GM12801 (cell line): Measurements from ENCODE around the gene SPCS2.

ENCODE experiments used
- TF ChIP-seq, protein P1 (sequence below): IDR thresholded peaks from one replicate; pipeline ENCODE4 v1.5.1; 2011; ENCODE audit warnings: control low read depth; ENCODE audit not compliant: insufficient read length; ENCODE audit errors: extremely low read depth

SPCS2 gene

GRCh38 chr11:74984730-74985129 lies 35.7 kb downstream of the SPCS2 start:
- TF ChIP-seq, protein P1, sequence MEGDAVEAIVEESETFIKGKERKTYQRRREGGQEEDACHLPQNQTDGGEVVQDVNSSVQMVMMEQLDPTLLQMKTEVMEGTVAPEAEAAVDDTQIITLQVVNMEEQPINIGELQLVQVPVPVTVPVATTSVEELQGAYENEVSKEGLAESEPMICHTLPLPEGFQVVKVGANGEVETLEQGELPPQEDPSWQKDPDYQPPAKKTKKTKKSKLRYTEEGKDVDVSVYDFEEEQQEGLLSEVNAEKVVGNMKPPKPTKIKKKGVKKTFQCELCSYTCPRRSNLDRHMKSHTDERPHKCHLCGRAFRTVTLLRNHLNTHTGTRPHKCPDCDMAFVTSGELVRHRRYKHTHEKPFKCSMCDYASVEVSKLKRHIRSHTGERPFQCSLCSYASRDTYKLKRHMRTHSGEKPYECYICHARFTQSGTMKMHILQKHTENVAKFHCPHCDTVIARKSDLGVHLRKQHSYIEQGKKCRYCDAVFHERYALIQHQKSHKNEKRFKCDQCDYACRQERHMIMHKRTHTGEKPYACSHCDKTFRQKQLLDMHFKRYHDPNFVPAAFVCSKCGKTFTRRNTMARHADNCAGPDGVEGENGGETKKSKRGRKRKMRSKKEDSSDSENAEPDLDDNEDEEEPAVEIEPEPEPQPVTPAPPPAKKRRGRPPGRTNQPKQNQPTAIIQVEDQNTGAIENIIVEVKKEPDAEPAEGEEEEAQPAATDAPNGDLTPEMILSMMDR = no peak

DNA sequence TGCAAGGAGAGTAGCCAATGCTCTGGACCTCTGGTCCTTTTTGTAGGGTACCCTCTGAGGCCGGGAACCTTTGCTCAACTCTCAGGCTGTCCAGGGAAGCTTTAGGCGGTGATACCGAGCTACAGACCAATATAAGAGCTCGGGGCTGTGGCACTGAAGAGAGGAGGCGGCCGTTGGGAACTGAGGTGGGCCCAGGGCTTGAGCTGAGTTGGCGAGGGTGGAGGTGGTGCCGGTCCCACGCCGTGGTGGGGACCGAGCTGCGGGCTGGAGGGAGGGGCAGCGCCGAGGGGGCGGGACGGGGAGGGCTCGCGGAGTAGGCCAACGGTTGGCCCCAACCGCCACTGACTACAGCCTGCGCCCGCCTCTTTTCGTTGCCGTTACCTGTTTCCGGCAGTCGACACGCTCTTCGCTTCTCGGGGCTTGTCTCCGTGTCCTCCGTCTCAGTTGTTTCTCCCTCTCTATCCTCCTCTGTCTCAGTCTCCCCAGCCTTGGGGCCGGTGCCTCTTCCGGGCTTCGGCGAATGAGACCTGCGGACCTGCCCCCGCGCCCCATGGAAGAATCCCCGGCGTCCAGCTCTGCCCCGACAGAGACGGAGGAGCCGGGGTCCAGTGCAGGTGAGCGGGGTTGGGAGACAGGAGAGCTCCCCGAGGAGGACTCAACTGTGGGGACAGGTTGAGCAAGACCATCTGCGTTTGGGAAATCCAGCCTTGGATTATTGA lies 39.6 kb downstream of the SPCS2 start, which contains the start of gene NEU3:
Gene NEU3, plus strand, starts transcription at position 393 of the 719 bp plus-strand sequence. Its CDS starts 128 bp downstream, at position 521.
- TF ChIP-seq, protein P1 = no peak

DNA sequence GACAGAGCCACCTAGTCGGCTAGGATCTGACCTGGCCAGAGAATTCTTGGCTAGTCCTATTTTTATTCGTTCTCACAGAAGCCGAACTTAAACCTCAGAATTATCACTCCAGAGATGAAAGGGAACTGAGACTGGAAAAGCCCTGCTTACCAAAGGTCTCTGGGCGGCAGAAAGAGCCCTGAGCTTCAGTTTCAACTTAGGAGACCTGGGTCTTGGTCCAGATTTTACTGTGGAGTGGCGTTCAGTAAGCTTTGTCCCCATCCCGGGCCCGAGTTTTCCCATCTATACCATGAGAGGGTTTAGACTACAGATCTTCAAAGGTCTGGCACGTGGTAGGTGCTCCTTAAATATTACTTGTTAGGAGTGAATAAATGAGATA lies 40.2 kb downstream of the SPCS2 start:
- TF ChIP-seq, protein P1 = no peak

GRCh38 chr11:74990941-74991340 lies 41.9 kb downstream of the SPCS2 start:
- TF ChIP-seq, protein P1 = no peak

DNA sequence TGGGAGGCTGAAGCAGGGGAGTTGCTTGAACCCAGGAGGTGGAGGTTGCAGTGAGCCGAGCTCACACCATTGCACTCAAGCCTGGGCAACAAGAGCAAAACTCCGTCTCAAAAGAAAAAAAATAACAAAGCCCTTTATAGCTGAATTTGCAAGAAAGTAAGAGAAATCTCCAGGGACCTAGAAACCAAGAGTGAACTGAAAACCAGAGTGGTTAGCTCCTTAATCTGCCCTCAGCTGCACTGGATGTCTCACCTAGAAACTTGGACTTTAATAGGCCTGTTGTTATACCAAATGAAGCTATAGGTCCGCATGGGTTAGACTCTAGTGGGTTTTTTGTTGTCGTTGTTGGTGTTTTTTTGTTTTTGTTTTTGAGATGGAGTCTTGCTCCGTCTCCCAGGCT lies 43.8 kb downstream of the SPCS2 start:
- TF ChIP-seq, protein P1 = no peak

GRCh38 chr11:75000975-75001354 lies 51.9 kb downstream of the SPCS2 start:
- TF ChIP-seq, protein P1 = no peak

DNA sequence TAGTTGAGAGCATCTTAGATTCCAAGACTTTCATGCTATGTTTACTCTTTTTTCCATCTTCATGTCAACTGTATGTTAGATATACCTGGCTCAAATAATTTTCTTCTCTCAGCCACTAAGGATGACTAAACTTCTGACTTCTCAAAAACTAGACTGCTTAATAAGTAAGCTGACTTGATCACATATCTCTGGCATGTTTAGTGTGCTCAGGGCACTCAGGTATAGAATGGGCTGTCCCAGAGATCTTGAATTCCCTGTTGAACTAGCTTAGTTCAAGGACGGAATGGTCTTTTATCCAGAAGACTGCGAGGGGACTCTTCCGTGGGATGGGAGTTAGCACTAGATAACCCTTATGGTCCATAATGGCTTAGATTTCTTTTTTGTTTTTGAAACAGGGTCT lies 52.6 kb downstream of the SPCS2 start:
- TF ChIP-seq, protein P1 = no peak
